GM12878 (cell line): ENCODE measurements around the gene COPRS. TPM values are rescaled to one million over a fixed set of nuclear protein-coding genes. Genes with fewer than 3 reads are reported as not detected.
A peak's percentile ranks its signal among the peaks of the same experiment; 100 is the strongest.

Experiments used
- ATAC-seq: fragments of 200-7000 bp; cut with Tn5 transposase; 3 replicates; pipeline ENCODE4 v1.9.1; 2020; ENCODE audit warnings: mild to moderate bottlenecking, moderate library complexity
- BruUV-seq: library from RNA; stranded (reverse); fragments of 400-500 nt; replicated peaks from 2 replicates; lab custom pipeline; 2021; lab: Mats Ljungman, UMichigan
- CTCF ChIA-PET: fragments of 300-600 bp; sonication (Branson Sonifier 250); formaldehyde crosslinking; extraction: SDS; loops from one replicate; lab custom pipeline; 2021; ENCODE audit warnings: inconsistent platforms; lab: Yijun Ruan, JAX
- POLR2A ChIA-PET: fragments of 350-600 bp; formaldehyde crosslinking; extraction: SDS; loops from one replicate; lab custom pipeline; 2021; ENCODE audit warnings: inconsistent platforms; lab: Charles Lee
- RAD21 ChIA-PET: fragments of 300-600 bp; sonication (Branson Sonifier 250); formaldehyde crosslinking; loops from one replicate; lab custom pipeline; 2023; ENCODE audit warnings: antibody characterized with exemption; ENCODE audit not compliant: unreplicated experiment; lab: Charles Lee
- SMC1A ChIA-PET: fragments of 300-600 bp; sonication (Branson Sonifier 250); formaldehyde crosslinking; loops from one replicate; lab custom pipeline; 2023; ENCODE audit not compliant: unreplicated experiment, uncharacterized antibody; lab: Charles Lee
- DNase-seq: peaks from one replicate; pipeline ENCODE4 v3.0.0-alpha.2; 2011; ENCODE audit warnings: low read depth, low spot score
- FAIRE-seq: peaks from 3 replicates; lab custom pipeline; 2011; peaks lifted over from hg19 to GRCh38; lab: Jason Lieb, UNC
- H2AFZ ChIP-seq: 2 replicates; pipeline ENCODE4 v1.6.0; 2011; ENCODE audit warnings: low read depth, low read length, control low read depth; ENCODE audit not compliant: control insufficient read depth
- H3K27ac ChIP-seq: 2 replicates; pipeline ENCODE4 v1.5.1; 2011; ENCODE audit warnings: control low read depth; ENCODE audit not compliant: control insufficient read depth, insufficient read depth
- H3K27me3 ChIP-seq, 2 experiments: replicated peaks in 1 of 2; 2 replicates each; pipeline versions ENCODE4 v1.6.0 to v1.6.1; 2011; ENCODE audit warnings: low read length in 1 of 2; ENCODE audit not compliant: control insufficient read depth in 2 of 2, insufficient read depth in 2 of 2
- H3K36me3 ChIP-seq, 2 experiments: 2 replicates each; pipeline ENCODE4 v1.5.1; 2011; ENCODE audit warnings: low read length in 1 of 2; ENCODE audit not compliant: control insufficient read depth in 2 of 2, insufficient read depth in 2 of 2
- H3K4me1 ChIP-seq: 2 replicates; pipeline ENCODE4 v1.6.1; 2011; ENCODE audit warnings: mild to moderate bottlenecking, low read length, moderate library complexity, mixed read lengths; ENCODE audit not compliant: control insufficient read depth, insufficient read depth
- H3K4me2 ChIP-seq: 2 replicates; pipeline ENCODE4 v1.6.0; 2011; ENCODE audit warnings: control low read depth; ENCODE audit not compliant: control insufficient read depth, insufficient read depth
- H3K4me3 ChIP-seq: fragments of 200-600 bp; sonication (generic); 2 replicates; pipeline ENCODE4 v1.5.1; 2016
- H3K79me2 ChIP-seq: 2 replicates; pipeline ENCODE4 v1.6.0; 2011; ENCODE audit warnings: low read length; ENCODE audit not compliant: control insufficient read depth, insufficient read depth
- H3K9ac ChIP-seq: 2 replicates; pipeline ENCODE4 v1.8.0; 2011; ENCODE audit warnings: low read length, control low read depth, mixed read lengths; ENCODE audit not compliant: control insufficient read depth, insufficient read depth
- H3K9me3 ChIP-seq: replicated peaks from 3 replicates; pipeline ENCODE4 v1.5.1; 2011; ENCODE audit warnings: mild to moderate bottlenecking, low read length; ENCODE audit not compliant: control insufficient read depth, insufficient read depth
- H4K20me1 ChIP-seq: 2 replicates; pipeline ENCODE4 v1.6.0; 2011; ENCODE audit not compliant: control insufficient read depth, insufficient read depth
- ATF7 ChIP-seq: fragments of 450-650 bp; IDR thresholded peaks from 2 replicates; pipeline ENCODE4 v1.6.1; 2016; ENCODE audit warnings: low read depth, mild to moderate bottlenecking
- BACH1 ChIP-seq: fragments of 450-650 bp; IDR thresholded peaks from 2 replicates; pipeline ENCODE4 v1.6.1; 2017; ENCODE audit warnings: mild to moderate bottlenecking, borderline replicate concordance
- BHLHE40 ChIP-seq, 2 experiments: fragments of 450-650 bp in 1 of 2; IDR thresholded peaks; 2 replicates each; pipeline ENCODE4 v1.6.1; 2011 to 2017; ENCODE audit warnings: low read depth in 2 of 2, borderline replicate concordance in 1 of 2, improper control_type of control experiment in 1 of 2, low read length in 1 of 2, mild to moderate bottlenecking in 1 of 2
- CREB1 ChIP-seq: IDR thresholded peaks from 2 replicates; pipeline ENCODE4 v1.6.1; 2012; ENCODE audit warnings: low read depth, mild to moderate bottlenecking, inconsistent platforms
- CREM ChIP-seq: IDR thresholded peaks from 2 replicates; pipeline ENCODE4 v1.6.1; 2014; ENCODE audit warnings: antibody characterized with exemption, low read depth
- EGR1 ChIP-seq, 2 experiments: IDR thresholded peaks; 1 replicate in 1 of 2; 2 replicates in 1 of 2; pipeline ENCODE4 v1.6.1; 2011 to 2012; ENCODE audit warnings: low read depth in 2 of 2, low read length in 2 of 2, borderline replicate concordance in 1 of 2, mild to moderate bottlenecking in 1 of 2, moderate library complexity in 1 of 2
- HSF1 ChIP-seq: fragments of 150-350 bp; IDR thresholded peaks from 2 replicates; pipeline ENCODE4 v1.6.1; 2014; ENCODE audit warnings: mild to moderate bottlenecking, low read depth, low read length
- NR2C2 ChIP-seq: IDR thresholded peaks from 2 replicates; pipeline ENCODE4 v1.6.1; 2011; ENCODE audit warnings: borderline replicate concordance, low read depth; ENCODE audit not compliant: control insufficient read depth, insufficient read length
- NRF1 ChIP-seq: conservative IDR thresholded peaks from 2 replicates; pipeline ENCODE4 v1.6.1; 2011; ENCODE audit warnings: mild to moderate bottlenecking, low read depth, low read length, improper control_type of control experiment
- PRDM15 ChIP-seq: fragments of 450-650 bp; formaldehyde crosslinking; IDR thresholded peaks from 2 replicates; pipeline ENCODE4 v1.4.0; 2020; ENCODE audit warnings: mild to moderate bottlenecking, moderate library complexity
- RB1 ChIP-seq: fragments of 450-650 bp; formaldehyde crosslinking; IDR thresholded peaks from 2 replicates; pipeline ENCODE4 v1.6.1; 2017; ENCODE audit warnings: mild to moderate bottlenecking, borderline replicate concordance
- RCOR1 ChIP-seq: conservative IDR thresholded peaks from 2 replicates; pipeline ENCODE4 v1.6.1; 2012; ENCODE audit warnings: low read depth, low read length, improper control_type of control experiment
- SIN3A ChIP-seq: IDR thresholded peaks from 2 replicates; pipeline ENCODE4 v1.6.1; 2012; ENCODE audit warnings: low read depth, low read length, improper control_type of control experiment
- SP1 ChIP-seq: IDR thresholded peaks from one replicate; pipeline ENCODE4 v1.6.1; 2011; ENCODE audit warnings: low read depth, low read length
- WGBS: methylation state at CpG from one replicate; pipeline ENCODE4 v1.1.6; 2016; ENCODE audit warnings: low lambda C conversion rate; ENCODE audit not compliant: insufficient replicate concordance, insufficient coverage; ENCODE audit errors: missing lambda C conversion rate; 5-methylcytosine and 5-hydroxymethylcytosine counted together
- in situ Hi-C: fragments of 300-500 bp; cut with MboI; formaldehyde crosslinking; loops from 9 replicates; pipeline ENCODE4 v1.14.3; 2018; ENCODE audit warnings: mixed read lengths
- intact Hi-C: fragments of 100-400 bp; cut with micrococcal nuclease; formaldehyde crosslinking; loops from one replicate; pipeline ENCODE4 v1.14.2; 2022; ENCODE audit not compliant: unreplicated experiment
- polyA plus RNA-seq, 11 experiments: library from polyadenylated mRNA; depleted of rRNA in 4 of 11; unstranded in 6 of 11; stranded (reverse) in 5 of 11; fragments of >200 nt; fragmentation: Nextera tagmentation in 4 of 11; fragmentation: Illumina TruSeq in 1 of 11; extraction: Ambion mirVana in 4 of 11; extraction: Trizol in 1 of 11; gene quantifications; 1 replicate in 1 of 11; 2 replicates in 10 of 11; pipeline versions ENCODE4 v1.2.1 to v1.2.3, GENCODE V29; 2011 to 2016; ENCODE audit warnings: inconsistent platforms in 2 of 11, missing spikeins in 2 of 11, low read depth in 1 of 11
- total RNA-seq, 4 experiments: library from RNA; depleted of rRNA in 3 of 4; stranded (reverse); fragments of >200 nt in 3 of 4; fragmentation: Illumina TruSeq in 1 of 4; extraction: Trizol in 1 of 4; gene quantifications; 2 replicates each; pipeline versions ENCODE4 v1.2.1 to v1.2.3, GENCODE V29; 2013 to 2021
- TF ChIP-seq, protein P1 (sequence below): fragments of 450-650 bp; IDR thresholded peaks from 2 replicates; pipeline ENCODE4 v1.6.1; 2014; ENCODE audit warnings: mild to moderate bottlenecking
- TF ChIP-seq, protein P2 (sequence below): IDR thresholded peaks from 2 replicates; pipeline ENCODE4 v1.6.1; 2011; ENCODE audit warnings: borderline replicate concordance, low read depth, mild to moderate bottlenecking, moderate library complexity, mixed read lengths, low read length; ENCODE audit not compliant: insufficient read depth; ENCODE audit errors: extremely low read length

COPRS gene
- total and polyA plus RNA-seq, 10 of the 15 experiments (the other 5 are each of a cell fraction or from before 2014, with no cell fraction given): 6.3 to 41.9 (median 31.4) TPM

DNA sequence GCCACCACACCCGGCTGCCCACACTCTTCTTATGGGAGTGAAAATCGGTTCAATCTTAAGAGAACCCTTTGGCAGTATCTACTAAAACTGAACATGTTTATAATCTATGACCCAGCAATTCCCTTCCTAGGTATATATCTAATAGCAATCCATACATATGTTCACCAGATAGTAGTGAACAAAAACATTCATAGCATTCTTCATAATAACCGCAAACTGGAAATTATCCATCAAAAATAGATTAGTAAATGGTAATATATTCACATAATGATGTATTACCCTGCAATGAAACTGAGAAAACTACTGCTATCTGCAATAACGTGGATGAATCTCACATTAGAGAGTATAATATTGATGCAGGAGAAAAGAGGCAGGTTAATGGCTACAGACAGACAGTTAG, 23.1 kb downstream of the COPRS start (continued):
- no peak for TF ChIP-seq BACH1
- TF ChIP-seq BHLHE40 (IDR thresholded peaks at IDR 0.05; ENCODE audit: borderline replicate concordance in 1 of 2, low read depth in 2 of 2, low read length in 1 of 2): no peak

GRCh38 chr17:31834448-31834847, 24.6 kb downstream of the COPRS start:
- DNase-seq (peak; percentile 46), FAIRE-seq (peak; percentile 68), ATAC-seq (peak; percentile 90)
- Histone ChIP-seq H2AFZ (no peak overlapping the region), H3K27me3 (no peaks in the 10 kb centered on the region), H4K20me1 (no peaks in the 10 kb centered on the region), H3K9ac (no peak overlapping the region), H3K4me1 (peaks cover 8% of the 10 kb centered on the region), H3K4me3 (no peak overlapping the region), H3K9me3 (no peaks in the 10 kb centered on the region), H3K27ac (no peak overlapping the region), H3K79me2 (no peaks in the 10 kb centered on the region), H3K4me2 (peak overlapping the region; percentile 21; the same call in 1 of the 2 replicates), H3K36me3 (no peaks in the 10 kb centered on the region)
- intact Hi-C loops: no loop called here
- ChIA-PET SMC1A (interaction anchor here (1.0 to 1.7 kb wide), 4 partner anchors 44 to 300 kb away, joined by 3 to 4 read pairs (median 3); no protein-coding TSS in a partner anchor), POLR2A (no interaction called here), CTCF (interaction anchor here (0.5 to 1.3 kb wide), 7 partner anchors 8 to 472 kb away, joined by 3 to 8 read pairs (median 4); no protein-coding TSS in a partner anchor), RAD21 (interaction anchor here (0.6 to 1.4 kb wide), 4 partner anchors 8 to 397 kb away, joined by 3 to 6 read pairs (median 4); no protein-coding TSS in a partner anchor)
- BruUV-seq: no TSS peak
- 17% methylated on average over 7 of the region's 7 CpGs for WGBS
- in situ Hi-C loops: no loop called here
- TF ChIP-seq RB1: no peak
- TF ChIP-seq, protein P1, sequence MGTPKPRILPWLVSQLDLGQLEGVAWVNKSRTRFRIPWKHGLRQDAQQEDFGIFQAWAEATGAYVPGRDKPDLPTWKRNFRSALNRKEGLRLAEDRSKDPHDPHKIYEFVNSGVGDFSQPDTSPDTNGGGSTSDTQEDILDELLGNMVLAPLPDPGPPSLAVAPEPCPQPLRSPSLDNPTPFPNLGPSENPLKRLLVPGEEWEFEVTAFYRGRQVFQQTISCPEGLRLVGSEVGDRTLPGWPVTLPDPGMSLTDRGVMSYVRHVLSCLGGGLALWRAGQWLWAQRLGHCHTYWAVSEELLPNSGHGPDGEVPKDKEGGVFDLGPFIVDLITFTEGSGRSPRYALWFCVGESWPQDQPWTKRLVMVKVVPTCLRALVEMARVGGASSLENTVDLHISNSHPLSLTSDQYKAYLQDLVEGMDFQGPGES: no peak
- TF ChIP-seq CREM: no peak
- no peak for TF ChIP-seq EGR1 (IDR thresholded peaks at IDR 0.05; ENCODE audit: borderline replicate concordance in 1 of 2, low read depth in 2 of 2, low read length in 2 of 2)
- TF ChIP-seq NR2C2: no peak
- no peak for TF ChIP-seq NRF1
- no peak for TF ChIP-seq CREB1
- TF ChIP-seq ATF7: no peak
- no peak for TF ChIP-seq RCOR1
- TF ChIP-seq, protein P2, sequence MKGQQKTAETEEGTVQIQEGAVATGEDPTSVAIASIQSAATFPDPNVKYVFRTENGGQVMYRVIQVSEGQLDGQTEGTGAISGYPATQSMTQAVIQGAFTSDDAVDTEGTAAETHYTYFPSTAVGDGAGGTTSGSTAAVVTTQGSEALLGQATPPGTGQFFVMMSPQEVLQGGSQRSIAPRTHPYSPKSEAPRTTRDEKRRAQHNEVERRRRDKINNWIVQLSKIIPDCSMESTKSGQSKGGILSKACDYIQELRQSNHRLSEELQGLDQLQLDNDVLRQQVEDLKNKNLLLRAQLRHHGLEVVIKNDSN: no peak
- no peak for TF ChIP-seq PRDM15
- TF ChIP-seq SP1: no peak
- TF ChIP-seq SIN3A: no peak
- no peak for TF ChIP-seq HSF1
